ENCODE data around the gene DAB2IP.

DAB2IP gene

DNA sequence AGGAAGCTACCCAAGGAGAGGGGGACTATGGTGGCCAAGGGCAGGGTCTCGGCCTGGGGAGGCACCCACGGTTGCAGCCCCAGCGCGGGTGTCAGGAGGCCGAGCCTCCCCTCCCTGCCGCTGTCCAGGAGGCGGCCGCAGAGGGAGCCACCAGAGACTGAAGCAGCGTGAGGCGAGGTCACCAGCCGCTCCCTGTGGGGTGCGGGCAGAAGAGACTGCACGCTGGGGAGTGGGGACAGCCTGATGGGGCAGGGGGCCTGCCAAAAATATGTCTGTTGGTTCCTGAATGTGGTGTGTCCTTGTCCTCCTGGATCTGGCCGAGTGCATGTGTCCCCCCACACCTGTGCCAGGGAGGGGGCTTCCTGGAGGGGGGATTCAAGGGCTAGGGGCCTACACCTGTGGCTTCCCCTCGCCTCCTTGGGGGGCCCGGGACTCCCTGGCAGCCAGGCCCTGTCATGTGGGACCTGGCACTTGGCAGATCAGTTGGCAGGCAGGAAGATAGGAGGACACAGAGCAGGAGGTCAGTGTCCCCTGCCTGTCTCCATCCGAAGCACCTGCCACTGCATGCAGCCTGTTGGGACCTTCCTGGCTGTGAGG is 131.2 kb downstream of the DAB2IP start:
- Histone ChIP-seq H3F3A (ENCODE audit: insufficient read depth, low read length) (no peaks in the 10 kb centered on the region), H3K4me2 (ENCODE audit: low read length) (no peak overlapping the region)

DNA sequence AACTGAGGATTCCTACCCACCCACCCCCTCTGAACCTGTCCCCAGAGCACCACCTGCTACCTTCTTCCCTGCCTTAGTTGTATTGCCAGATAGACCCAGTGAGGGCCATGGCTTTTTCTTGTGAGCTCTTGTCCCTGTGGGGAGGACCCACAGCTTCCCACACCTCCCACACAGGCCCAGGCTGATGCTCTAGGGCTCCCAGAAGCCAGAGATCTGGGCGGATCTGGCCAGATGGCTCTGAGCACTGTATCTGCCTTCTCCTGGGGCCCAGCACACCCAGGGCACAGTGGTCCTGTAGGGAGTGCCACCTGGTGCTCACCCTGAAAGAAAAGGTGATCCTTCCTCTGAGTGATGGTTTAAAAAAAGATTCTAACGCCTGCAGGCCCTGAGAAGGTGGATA is 131.7 kb downstream of the DAB2IP start:
- H3K79me2 ChIP-seq (ENCODE audit: insufficient read depth, low read length): no peaks in the 10 kb centered on the region
- no peaks in the 10 kb centered on the region for H3K4me1 ChIP-seq (ENCODE audit: insufficient read depth, low read length, severe bottlenecking)
- no peaks in the 10 kb centered on the region for H3F3A ChIP-seq (ENCODE audit: insufficient read depth, low read length)
- H3K4me3 ChIP-seq (ENCODE audit: low read depth, low read length, poor library complexity, severe bottlenecking): no peak overlapping the region
- H4K20me1 ChIP-seq (ENCODE audit: insufficient read depth, low read length): no peaks in the 10 kb centered on the region
- TF ChIP-seq, protein P1, sequence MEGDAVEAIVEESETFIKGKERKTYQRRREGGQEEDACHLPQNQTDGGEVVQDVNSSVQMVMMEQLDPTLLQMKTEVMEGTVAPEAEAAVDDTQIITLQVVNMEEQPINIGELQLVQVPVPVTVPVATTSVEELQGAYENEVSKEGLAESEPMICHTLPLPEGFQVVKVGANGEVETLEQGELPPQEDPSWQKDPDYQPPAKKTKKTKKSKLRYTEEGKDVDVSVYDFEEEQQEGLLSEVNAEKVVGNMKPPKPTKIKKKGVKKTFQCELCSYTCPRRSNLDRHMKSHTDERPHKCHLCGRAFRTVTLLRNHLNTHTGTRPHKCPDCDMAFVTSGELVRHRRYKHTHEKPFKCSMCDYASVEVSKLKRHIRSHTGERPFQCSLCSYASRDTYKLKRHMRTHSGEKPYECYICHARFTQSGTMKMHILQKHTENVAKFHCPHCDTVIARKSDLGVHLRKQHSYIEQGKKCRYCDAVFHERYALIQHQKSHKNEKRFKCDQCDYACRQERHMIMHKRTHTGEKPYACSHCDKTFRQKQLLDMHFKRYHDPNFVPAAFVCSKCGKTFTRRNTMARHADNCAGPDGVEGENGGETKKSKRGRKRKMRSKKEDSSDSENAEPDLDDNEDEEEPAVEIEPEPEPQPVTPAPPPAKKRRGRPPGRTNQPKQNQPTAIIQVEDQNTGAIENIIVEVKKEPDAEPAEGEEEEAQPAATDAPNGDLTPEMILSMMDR (IDR thresholded peaks at IDR 0.05; ENCODE audit: low read length): no peak
- no peak for TF ChIP-seq EZH2 (IDR thresholded peaks at IDR 0.05; ENCODE audit: borderline replicate concordance, low read length)
- H3K9me3 ChIP-seq (ENCODE audit: low read length): no peaks in the 10 kb centered on the region
- H3K36me3 ChIP-seq (ENCODE audit: insufficient read depth, low read length): peaks cover 34% of the 10 kb centered on the region
- no peak overlapping the region for H3K4me2 ChIP-seq (ENCODE audit: low read length)
- H3K27me3 ChIP-seq (ENCODE audit: insufficient read depth, low read length): no peaks in the 10 kb centered on the region
- H2AFZ ChIP-seq (ENCODE audit: low read length): no peak overlapping the region
- no peak overlapping the region for H3K27ac ChIP-seq (ENCODE audit: low read depth, low read length, poor library complexity, severe bottlenecking)
- no peaks in the 10 kb centered on the region for H3K9me2 ChIP-seq (ENCODE audit: low read depth, low read length)
- H3K9ac ChIP-seq (ENCODE audit: low read length): no peak overlapping the region

More for the DNA sequence above, 131.2 kb downstream of the DAB2IP start:
- H4K20me1 ChIP-seq (ENCODE audit: insufficient read depth, low read length): no peaks in the 10 kb centered on the region
- no peak overlapping the region for H2AFZ ChIP-seq (ENCODE audit: low read length)
- no peak overlapping the region for H3K9ac ChIP-seq (ENCODE audit: low read length)
- no peaks in the 10 kb centered on the region for H3K9me2 ChIP-seq (ENCODE audit: low read depth, low read length)
- H3K79me2 ChIP-seq (ENCODE audit: insufficient read depth, low read length): no peaks in the 10 kb centered on the region
- TF ChIP-seq, protein P1 (IDR thresholded peaks at IDR 0.05; ENCODE audit: low read length): no peak
- no peak for TF ChIP-seq EZH2 (IDR thresholded peaks at IDR 0.05; ENCODE audit: borderline replicate concordance, low read length)
- no peak overlapping the region for H3K4me3 ChIP-seq (ENCODE audit: low read depth, low read length, poor library complexity, severe bottlenecking)
- no peaks in the 10 kb centered on the region for H3K4me1 ChIP-seq (ENCODE audit: insufficient read depth, low read length, severe bottlenecking)
- H3K27me3 ChIP-seq (ENCODE audit: insufficient read depth, low read length): no peaks in the 10 kb centered on the region
- H3K9me3 ChIP-seq (ENCODE audit: low read length): no peaks in the 10 kb centered on the region
- no peak overlapping the region for H3K27ac ChIP-seq (ENCODE audit: low read depth, low read length, poor library complexity, severe bottlenecking)
- H3K36me3 ChIP-seq (ENCODE audit: insufficient read depth, low read length): peaks cover 39% of the 10 kb centered on the region

DNA sequence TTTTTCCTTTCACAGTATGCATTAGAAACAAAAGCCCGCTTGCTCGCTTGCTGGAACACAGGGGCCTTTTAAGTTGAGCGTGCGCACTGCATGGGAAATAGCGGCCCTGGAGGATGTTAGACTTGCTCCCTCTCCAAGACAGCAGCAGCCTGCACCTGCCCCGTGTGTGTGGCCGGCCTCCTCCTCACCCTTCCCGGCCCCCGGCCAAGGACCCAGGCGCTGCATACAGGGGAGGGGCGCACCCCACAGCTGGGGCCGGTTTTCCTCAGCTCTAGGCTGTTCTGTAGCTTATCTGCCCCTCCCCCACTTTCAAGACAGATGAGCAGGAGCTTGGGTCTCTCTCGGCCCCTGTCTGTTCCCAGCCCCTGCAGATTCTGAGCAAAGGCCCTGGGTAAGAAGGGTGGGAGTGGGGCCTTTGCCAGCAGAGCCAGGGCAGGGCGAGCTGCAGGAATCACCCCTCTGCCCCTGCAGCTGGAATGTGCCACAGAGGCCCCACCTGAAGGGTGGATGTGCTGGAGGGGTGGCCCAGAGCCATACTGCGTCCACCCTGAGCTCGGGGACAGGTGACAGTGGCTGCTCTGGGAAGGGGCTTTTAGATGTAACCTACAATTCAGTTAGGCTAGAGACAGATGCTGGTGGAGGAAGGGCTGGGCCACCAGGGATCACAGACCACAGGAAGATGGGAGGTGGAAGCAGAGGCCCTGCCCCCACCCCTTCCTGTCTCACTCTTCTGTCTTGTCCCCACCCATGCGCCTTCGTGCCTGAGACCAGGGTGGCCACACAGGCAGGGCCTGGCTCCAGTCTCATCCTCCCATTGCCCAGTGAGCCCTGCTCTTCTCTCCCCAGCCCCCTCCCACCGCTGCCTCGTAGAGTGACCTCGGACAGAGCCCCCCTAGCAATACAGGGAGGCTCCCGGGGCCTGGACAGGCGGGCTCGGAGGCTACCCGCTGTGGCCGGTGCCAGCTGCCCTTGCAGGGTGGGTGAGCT is 132.4 kb downstream of the DAB2IP start:
- Histone ChIP-seq H3K79me2 (ENCODE audit: insufficient read depth, low read length) (no peaks in the 10 kb centered on the region), H2AFZ (ENCODE audit: low read length) (no peak overlapping the region), H3K4me2 (ENCODE audit: low read length) (no peak overlapping the region), H3K4me1 (ENCODE audit: insufficient read depth, low read length, severe bottlenecking) (no peaks in the 10 kb centered on the region), H3K9me3 (ENCODE audit: low read length) (no peaks in the 10 kb centered on the region), H3K9ac (ENCODE audit: low read length) (no peak overlapping the region), H4K20me1 (ENCODE audit: insufficient read depth, low read length) (no peaks in the 10 kb centered on the region), H3K4me3 (ENCODE audit: low read depth, low read length, poor library complexity, severe bottlenecking) (no peak overlapping the region), H3K9me2 (ENCODE audit: low read depth, low read length) (no peaks in the 10 kb centered on the region), H3K36me3 (ENCODE audit: insufficient read depth, low read length) (peaks cover 27% of the 10 kb centered on the region), H3K27me3 (ENCODE audit: insufficient read depth, low read length) (no peaks in the 10 kb centered on the region), H3F3A (ENCODE audit: insufficient read depth, low read length) (no peaks in the 10 kb centered on the region), H3K27ac (ENCODE audit: low read depth, low read length, poor library complexity, severe bottlenecking) (no peak overlapping the region)
- no peak for TF ChIP-seq EZH2 (IDR thresholded peaks at IDR 0.05; ENCODE audit: borderline replicate concordance, low read length)
- TF ChIP-seq, protein P1 (IDR thresholded peaks at IDR 0.05; ENCODE audit: low read length): no peak

All from OCI-LY1 (cell line).